Left ventricle myocardium inferior (tissue), 1 donor: ENCODE results near the gene FANCC. TPM values are rescaled to one million over a fixed set of nuclear protein-coding genes. Genes with fewer than 3 reads are reported as not detected.

ENCODE experiments used
- DNase-seq: peaks from one replicate; pipeline ENCODE4 v3.0.0-alpha.2; 2020
- H3K27ac ChIP-seq: fragments of 200-600 bp; replicated peaks from 2 replicates; pipeline ENCODE4 v1.8.0; 2021
- H3K27me3 ChIP-seq: fragments of 200-600 bp; 2 replicates; pipeline ENCODE4 v1.8.0; 2021; ENCODE audit warnings: low read depth
- H3K36me3 ChIP-seq: fragments of 200-600 bp; 2 replicates; pipeline ENCODE4 v1.8.0; 2021
- H3K4me1 ChIP-seq: fragments of 200-600 bp; 2 replicates; pipeline ENCODE4 v1.8.0; 2021
- H3K4me3 ChIP-seq: fragments of 200-600 bp; 2 replicates; pipeline ENCODE4 v1.8.0; 2021; ENCODE audit warnings: mild to moderate bottlenecking, moderate library complexity
- H3K9me3 ChIP-seq: fragments of 200-600 bp; replicated peaks from 2 replicates; pipeline ENCODE4 v1.8.0; 2021
- CTCF ChIP-seq: fragments of 200-600 bp; IDR thresholded peaks from 2 replicates; pipeline ENCODE4 v1.8.0; 2021; ENCODE audit warnings: antibody characterized with exemption, mild to moderate bottlenecking, borderline replicate concordance
- intact Hi-C: fragments of 100-400 bp; cut with micrococcal nuclease; formaldehyde crosslinking; loops from one replicate; pipeline ENCODE4 v1.11.0; 2022
- total RNA-seq: library from RNA; stranded (reverse); fragmentation: NEBNext Ultra II Directional; extraction: Animal tissue kit (Norgen Biotek cat#: 25700); gene quantifications from one replicate; pipeline ENCODE4 v1.2.1, GENCODE V29; 2021
- donor health status: DM: no; HTN: yes; CAD: no; lungs with severe emphysema.

Gene FANCC
- total RNA-seq, 1 donor from 2014 or later: 4.1 TPM

DNA sequence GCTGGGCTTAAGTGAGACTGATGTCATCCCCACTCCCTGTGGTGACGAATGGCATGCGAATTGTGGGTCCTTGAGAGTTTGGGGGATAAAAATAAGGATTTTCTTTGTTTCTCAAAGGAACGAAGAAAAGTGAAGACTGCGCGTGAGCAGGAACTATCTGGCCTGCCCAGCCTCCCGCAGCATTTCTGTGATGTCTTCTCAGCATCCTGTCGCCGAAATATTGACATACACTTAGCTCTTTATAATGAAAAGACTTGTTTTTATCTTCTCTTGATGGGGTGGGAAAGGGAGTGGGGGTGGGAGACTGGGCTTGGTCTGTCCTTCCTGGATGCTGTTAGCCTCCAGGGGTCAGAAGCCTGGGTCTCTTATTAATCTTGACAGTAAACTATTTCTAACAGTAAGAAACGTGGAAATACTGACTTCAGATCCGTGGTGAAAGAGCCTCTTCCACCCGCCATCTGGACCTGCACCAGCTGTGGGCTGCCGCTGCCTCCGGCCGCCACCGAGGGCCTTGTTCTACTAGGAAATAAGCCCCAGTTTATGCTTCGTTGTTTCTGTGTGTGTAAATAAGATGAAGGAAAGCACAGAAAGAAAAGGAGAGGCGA lies 239.6 kb downstream of the FANCC start:
- Histone ChIP-seq H3K4me3 (peak overlapping the region; percentile 17), H3K9me3 (no peaks in the 10 kb centered on the region), H3K27ac (peak overlapping the region; percentile 90), H3K27me3 (no peaks in the 10 kb centered on the region), H3K36me3 (peaks cover 35% of the 10 kb centered on the region), H3K4me1 (peaks cover 100% of the 10 kb centered on the region)
- DNase-seq: no peak
- intact Hi-C loops: no loop called here
- TF ChIP-seq CTCF: no peak

DNA sequence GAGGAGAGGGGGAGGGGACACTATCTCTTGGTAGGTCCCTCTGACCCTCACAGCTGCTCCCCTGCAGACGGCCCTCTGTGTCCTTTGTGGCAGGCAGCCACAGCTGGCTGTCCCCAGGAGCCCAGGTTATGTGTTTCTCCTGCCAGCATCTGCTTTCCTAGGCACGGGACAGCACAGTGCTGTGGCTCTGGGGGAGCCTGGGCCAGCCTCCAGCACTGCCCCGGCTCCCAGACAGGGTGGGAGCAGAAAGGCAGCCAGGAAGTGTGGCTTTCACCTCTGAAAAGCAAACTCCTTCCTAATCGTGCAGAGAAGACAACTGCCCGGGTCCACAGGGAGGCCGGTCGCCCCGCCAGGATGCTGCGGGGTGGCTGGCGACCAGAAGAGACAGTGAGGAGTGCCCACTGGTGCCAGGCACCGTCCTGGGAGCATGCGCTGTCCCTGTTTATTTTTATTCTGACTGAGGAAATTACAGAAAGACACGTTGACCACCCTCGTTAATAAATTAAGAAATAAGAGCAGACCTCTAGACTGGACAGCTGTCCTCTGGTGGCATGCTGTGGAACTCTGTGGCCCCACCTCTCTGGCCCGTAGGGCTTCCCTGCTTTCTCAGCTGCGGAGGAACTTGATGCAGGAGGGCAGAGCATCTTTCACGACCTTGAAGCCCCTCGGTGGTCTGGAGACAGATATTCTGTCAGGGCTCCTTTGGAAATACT lies 240.3 kb downstream of the FANCC start:
- peak overlapping the region; percentile 17 for H3K4me3 ChIP-seq
- H3K36me3 ChIP-seq: peaks cover 28% of the 10 kb centered on the region
- no peak for DNase-seq

GRCh38 chr9:95076696-95077052 lies 240.8 kb downstream of the FANCC start:
- H3K4me1 ChIP-seq: peaks cover 100% of the 10 kb centered on the region
- H3K27ac ChIP-seq: peak overlapping the region; percentile 90
- peak overlapping the region; percentile 17 for H3K4me3 ChIP-seq
- DNase-seq: no peak
- no peaks in the 10 kb centered on the region for H3K27me3 ChIP-seq
- no peaks in the 10 kb centered on the region for H3K9me3 ChIP-seq
- intact Hi-C loops: no loop called here
- TF ChIP-seq CTCF: no peak
- peaks cover 23% of the 10 kb centered on the region for H3K36me3 ChIP-seq

More for the DNA sequence above, 240.3 kb downstream of the FANCC start:
- Histone ChIP-seq H3K27me3 (no peaks in the 10 kb centered on the region), H3K9me3 (no peaks in the 10 kb centered on the region), H3K27ac (peak overlapping the region; percentile 90), H3K4me1 (peaks cover 100% of the 10 kb centered on the region)
- peak; percentile 29 for TF ChIP-seq CTCF
- intact Hi-C loops: no loop called here

DNA sequence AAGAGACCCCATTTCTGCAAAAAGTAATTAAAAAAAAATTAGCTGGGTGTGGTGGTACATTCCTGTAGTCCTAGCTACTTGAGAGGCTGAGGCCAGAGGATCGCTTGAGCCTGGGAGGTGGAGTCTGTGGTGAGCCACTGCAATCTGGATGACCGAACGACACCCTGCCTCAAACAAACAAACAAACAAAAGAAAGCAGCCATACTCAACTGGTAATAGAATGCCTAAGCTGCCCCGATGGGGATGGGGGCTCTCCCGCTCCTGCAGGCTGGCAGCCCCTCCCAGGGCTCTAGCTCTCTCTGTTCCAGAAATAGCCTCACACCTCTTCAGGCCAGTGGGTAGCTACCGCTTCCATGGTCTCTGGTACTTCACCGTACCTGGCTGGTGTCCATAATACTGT lies 241.8 kb downstream of the FANCC start:
- Histone ChIP-seq H3K36me3 (peaks cover 13% of the 10 kb centered on the region), H3K4me1 (peaks cover 100% of the 10 kb centered on the region), H3K4me3 (no peak overlapping the region), H3K27ac (peak overlapping the region; percentile 90), H3K9me3 (no peaks in the 10 kb centered on the region), H3K27me3 (no peaks in the 10 kb centered on the region)
- intact Hi-C loops: no loop called here
- DNase-seq: no peak
- no peak for TF ChIP-seq CTCF

DNA sequence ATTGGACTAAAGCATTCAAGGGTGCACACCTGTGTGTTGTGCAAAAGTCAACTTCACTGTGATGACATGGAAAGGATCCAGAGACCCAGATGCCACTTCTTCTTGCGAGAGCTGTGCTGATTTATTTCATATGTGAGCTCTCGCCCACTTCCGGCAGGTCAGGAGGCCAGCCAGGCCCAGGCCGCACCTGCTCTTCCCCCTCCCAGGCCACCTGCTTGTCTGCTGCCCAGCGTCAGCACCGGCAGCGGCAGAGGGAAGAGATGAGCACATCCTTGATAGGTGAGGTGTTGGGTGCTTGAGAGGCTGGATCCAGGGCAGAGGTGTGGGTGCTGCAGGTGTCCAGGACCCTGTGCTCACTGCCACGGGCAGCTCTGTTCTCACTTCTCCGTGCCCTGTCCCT lies 242.9 kb downstream of the FANCC start:
- intact Hi-C loops: no loop called here
- Histone ChIP-seq H3K36me3 (peaks cover 13% of the 10 kb centered on the region), H3K4me3 (no peak overlapping the region), H3K4me1 (peaks cover 100% of the 10 kb centered on the region), H3K27me3 (no peaks in the 10 kb centered on the region), H3K9me3 (no peaks in the 10 kb centered on the region), H3K27ac (peak overlapping the region; percentile 90)
- TF ChIP-seq CTCF: no peak
- no peak for DNase-seq
